Tibial artery (tissue), 4 donors: ENCODE results near the gene SMURF1.

Experiments
- DNase-seq, 2 donors: peaks; one replicate each; pipeline ENCODE4 v3.0.0-alpha.2; 2019
- H3K27ac ChIP-seq, 2 donors: fragments of 200-600 bp; sonication (generic) in 1 of 2; 1 replicate in 1 of 2; 2 replicates in 1 of 2; pipeline ENCODE4 v1.5.1; 2018 to 2019; ENCODE audit warnings: mild to moderate bottlenecking in 1 of 2
- H3K27me3 ChIP-seq, 2 donors: fragments of 200-600 bp; sonication (generic) in 1 of 2; one replicate each; pipeline versions ENCODE4 v1.5.1 to v1.6.0; 2016 to 2019
- H3K36me3 ChIP-seq, 3 donors: fragments of 200-600 bp; sonication (generic) in 2 of 3; one replicate each; pipeline ENCODE4 v1.5.1; 2016 to 2019; ENCODE audit warnings: mild to moderate bottlenecking in 2 of 3
- H3K4me1 ChIP-seq, 4 donors: fragments of 200-600 bp; sonication (generic) in 2 of 4; 1 replicate in 3 of 4; 2 replicates in 1 of 4; pipeline ENCODE4 v1.5.1; 2016 to 2019
- H3K4me3 ChIP-seq, 2 donors: fragments of 200-600 bp; sonication (generic) in 1 of 2; 1 replicate in 1 of 2; 2 replicates in 1 of 2; pipeline ENCODE4 v1.5.1; 2018 to 2019; ENCODE audit warnings: mild to moderate bottlenecking in 2 of 2
- H3K9me3 ChIP-seq, 3 donors: fragments of 200-600 bp; sonication (generic) in 1 of 3; one replicate each; pipeline ENCODE4 v1.5.1; 2016 to 2019
- intact Hi-C: fragments of 100-400 bp; cut with DNase I; formaldehyde crosslinking; loops from one replicate; pipeline ENCODE4 v1.15.0; 2023; ENCODE audit warnings: low total_unique reads
- TF ChIP-seq, protein P1 (sequence below), 2 experiments: fragments of 200-600 bp in 1 of 2; fragments of 450-650 bp in 1 of 2; IDR thresholded peaks; one replicate each; pipeline ENCODE4 v1.5.1; 2017 to 2019; ENCODE audit warnings: antibody characterized with exemption in 2 of 2, mild to moderate bottlenecking in 1 of 2, moderate library complexity in 1 of 2

The SMURF1 gene

DNA sequence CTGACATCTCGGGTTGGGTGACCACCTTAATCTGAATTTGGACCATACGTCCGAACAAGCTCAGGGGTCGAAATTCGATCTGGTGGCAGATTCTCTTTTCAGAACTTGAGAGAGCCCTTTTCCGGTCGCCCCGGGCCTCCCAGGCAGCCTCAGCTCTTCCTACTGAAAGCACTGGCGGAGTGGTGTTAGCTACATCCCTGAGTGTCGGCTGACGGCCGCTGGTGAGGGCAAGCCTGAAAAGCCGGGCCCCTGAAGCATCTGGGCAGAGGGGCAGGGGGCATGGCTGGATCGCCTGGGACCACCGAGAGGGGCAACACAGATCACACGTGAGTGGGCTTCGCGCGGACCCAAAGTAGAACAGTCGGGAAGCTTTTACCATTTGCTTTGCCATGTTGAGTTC, 116.1 kb downstream of the SMURF1 start:
- DNase-seq, result peak in 1 of 2 donors; percentile 66
- H3K27ac ChIP-seq, result peak overlapping the region; percentile 92 to 93
- intact Hi-C loops, result no loop called here
- TF ChIP-seq, protein P1, sequence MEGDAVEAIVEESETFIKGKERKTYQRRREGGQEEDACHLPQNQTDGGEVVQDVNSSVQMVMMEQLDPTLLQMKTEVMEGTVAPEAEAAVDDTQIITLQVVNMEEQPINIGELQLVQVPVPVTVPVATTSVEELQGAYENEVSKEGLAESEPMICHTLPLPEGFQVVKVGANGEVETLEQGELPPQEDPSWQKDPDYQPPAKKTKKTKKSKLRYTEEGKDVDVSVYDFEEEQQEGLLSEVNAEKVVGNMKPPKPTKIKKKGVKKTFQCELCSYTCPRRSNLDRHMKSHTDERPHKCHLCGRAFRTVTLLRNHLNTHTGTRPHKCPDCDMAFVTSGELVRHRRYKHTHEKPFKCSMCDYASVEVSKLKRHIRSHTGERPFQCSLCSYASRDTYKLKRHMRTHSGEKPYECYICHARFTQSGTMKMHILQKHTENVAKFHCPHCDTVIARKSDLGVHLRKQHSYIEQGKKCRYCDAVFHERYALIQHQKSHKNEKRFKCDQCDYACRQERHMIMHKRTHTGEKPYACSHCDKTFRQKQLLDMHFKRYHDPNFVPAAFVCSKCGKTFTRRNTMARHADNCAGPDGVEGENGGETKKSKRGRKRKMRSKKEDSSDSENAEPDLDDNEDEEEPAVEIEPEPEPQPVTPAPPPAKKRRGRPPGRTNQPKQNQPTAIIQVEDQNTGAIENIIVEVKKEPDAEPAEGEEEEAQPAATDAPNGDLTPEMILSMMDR (IDR thresholded peaks at IDR 0.05), result no peak
- no peak overlapping the region for H3K4me3 ChIP-seq
- peaks cover 42 to 57% (median 46%) of the 10 kb centered on the region in 3 donors for H3K36me3 ChIP-seq
- no peaks in the 10 kb centered on the region for H3K9me3 ChIP-seq
- H3K27me3 ChIP-seq, result no peaks in the 10 kb centered on the region
- H3K4me1 ChIP-seq, result peaks cover 0 to 77% (median 34%) of the 10 kb centered on the region in 4 donors

DNA sequence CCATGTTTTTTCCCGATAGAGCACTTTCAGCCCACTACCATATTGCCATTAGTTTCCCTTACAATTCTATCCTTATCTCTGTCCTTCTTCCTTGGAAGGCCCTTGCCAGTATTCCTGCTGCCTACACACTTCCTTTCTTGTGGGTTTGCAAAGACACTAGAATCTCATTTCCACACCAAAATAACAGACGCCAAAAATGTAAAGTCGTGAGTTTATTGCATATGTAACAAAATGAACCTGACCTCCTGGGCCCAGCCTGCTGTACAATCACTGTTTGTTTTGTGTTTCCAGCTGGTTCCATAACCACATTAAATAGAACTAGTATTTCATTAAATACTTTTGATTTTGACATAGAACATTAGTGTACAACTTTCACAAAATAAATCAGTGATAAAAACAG, 116.7 kb downstream of the SMURF1 start:
- Histone ChIP-seq H3K27ac (peak overlapping the region; percentile 92 to 93), H3K4me3 (no peak overlapping the region), H3K36me3 (peaks cover 36 to 51% (median 40%) of the 10 kb centered on the region in 3 donors), H3K27me3 (no peaks in the 10 kb centered on the region), H3K4me1 (peaks cover 0 to 77% (median 35%) of the 10 kb centered on the region in 4 donors), H3K9me3 (no peaks in the 10 kb centered on the region)
- no peak for DNase-seq
- TF ChIP-seq, protein P1 (IDR thresholded peaks at IDR 0.05), result no peak
- intact Hi-C loops, result no loop called here

DNA sequence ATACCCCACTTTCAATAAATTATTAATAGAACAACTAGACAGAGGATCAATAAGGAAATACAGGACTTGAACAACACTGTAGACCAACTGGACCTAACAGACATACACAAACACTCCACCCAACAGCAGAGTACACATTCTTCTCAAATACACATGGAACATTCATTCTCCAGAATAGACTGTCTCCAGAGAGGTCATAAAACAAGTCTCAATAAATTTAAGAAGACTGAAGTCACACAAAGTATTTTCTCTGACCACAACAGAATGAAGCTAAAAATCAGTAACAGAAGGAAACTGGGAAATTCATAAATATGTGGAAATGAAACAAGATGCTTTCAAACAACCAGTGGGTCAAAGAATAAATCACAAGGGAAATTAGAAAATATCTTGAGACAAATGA, 119.8 kb downstream of the SMURF1 start:
- peaks cover 0 to 76% (median 18%) of the 10 kb centered on the region in 4 donors for H3K4me1 ChIP-seq
- no peak overlapping the region for H3K4me3 ChIP-seq
- no peaks in the 10 kb centered on the region for H3K27me3 ChIP-seq
- intact Hi-C loops, result no loop called here
- no peaks in the 10 kb centered on the region for H3K9me3 ChIP-seq
- H3K27ac ChIP-seq, result peak overlapping the region; percentile 52 to 92
- DNase-seq, result no peak
- peaks cover 20 to 25% (median 22%) of the 10 kb centered on the region in 3 donors for H3K36me3 ChIP-seq
- TF ChIP-seq, protein P1 (IDR thresholded peaks at IDR 0.05), result no peak

DNA sequence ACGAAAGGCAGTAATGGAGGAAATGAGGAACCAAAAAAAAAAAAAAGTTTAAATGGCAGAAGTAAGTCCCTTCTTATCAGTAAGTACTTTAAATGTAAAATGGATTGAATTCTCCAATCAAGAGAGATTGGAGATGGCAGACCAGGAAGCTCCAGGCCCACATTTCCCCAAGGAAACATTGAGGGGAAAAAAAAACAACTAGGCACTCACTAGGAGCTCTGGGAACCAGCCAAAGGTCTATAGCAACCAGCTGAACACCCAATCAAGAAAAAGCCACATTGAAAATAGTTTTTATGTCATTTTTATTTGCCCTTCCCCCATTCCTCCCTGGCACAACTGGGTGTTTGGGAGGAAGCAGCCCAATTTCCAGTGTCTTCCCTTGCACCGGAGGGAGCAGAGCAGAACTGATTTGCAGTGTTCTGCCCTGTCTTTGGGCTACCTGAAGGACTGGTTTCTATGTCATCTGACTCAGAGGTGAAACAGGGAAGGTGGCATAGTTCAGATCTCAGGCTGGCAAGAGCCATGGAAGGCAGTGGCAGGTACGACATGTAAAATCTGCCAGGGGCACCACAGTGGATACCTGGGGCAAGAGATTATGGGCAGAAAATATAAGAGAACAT, 121.9 kb downstream of the SMURF1 start:
- peak in 1 of 2 donors; percentile 51 for DNase-seq
- H3K27ac ChIP-seq, result peak overlapping the region; percentile 52 to 92
- intact Hi-C loops, result no loop called here

DNA sequence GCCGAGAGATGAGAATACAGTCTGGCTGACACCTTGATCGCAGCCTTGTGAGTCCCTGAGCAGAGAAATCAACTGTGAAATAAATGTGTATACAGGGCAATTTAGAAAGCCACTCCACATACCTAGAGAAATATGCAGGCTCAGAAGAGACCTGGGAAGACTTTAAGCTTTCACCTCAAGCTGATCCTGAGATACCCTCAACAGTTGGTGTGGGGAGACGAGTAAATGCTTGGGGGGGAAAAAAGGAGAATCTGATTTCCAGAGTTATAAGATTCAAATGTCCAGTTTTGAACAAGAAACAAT, 123.5 kb downstream of the SMURF1 start:
- TF ChIP-seq, protein P1 (IDR thresholded peaks at IDR 0.05), result no peak
- H3K36me3 ChIP-seq, result peaks cover 8 to 18% (median 16%) of the 10 kb centered on the region in 3 donors
- H3K27ac ChIP-seq, result peak overlapping the region in 1 of 2 donors; percentile 92
- H3K9me3 ChIP-seq, result no peaks in the 10 kb centered on the region
- H3K4me3 ChIP-seq, result no peak overlapping the region
- no peak for DNase-seq
- H3K27me3 ChIP-seq, result no peaks in the 10 kb centered on the region
- peaks cover 0 to 60% (median 18%) of the 10 kb centered on the region in 4 donors for H3K4me1 ChIP-seq
- intact Hi-C loops, result no loop called here

More for the DNA sequence above, 121.9 kb downstream of the SMURF1 start:
- H3K4me3 ChIP-seq, result no peak overlapping the region
- H3K27me3 ChIP-seq, result no peaks in the 10 kb centered on the region
- peaks cover under 1 to 12% (median 11%) of the 10 kb centered on the region in 3 donors for H3K36me3 ChIP-seq
- H3K4me1 ChIP-seq, result peaks cover 0 to 74% (median 18%) of the 10 kb centered on the region in 4 donors
- TF ChIP-seq, protein P1 (IDR thresholded peaks at IDR 0.05), result no peak
- no peaks in the 10 kb centered on the region for H3K9me3 ChIP-seq
